ENCODE data around the gene PNMA6A. TPM values are rescaled to one million over a fixed set of nuclear protein-coding genes. Genes with fewer than 3 reads are reported as not detected.
"Not testable (repeated sequence)": the region's sequence is repeated elsewhere in the genome, so short reads cannot be mapped to it uniquely, and the experiment has no call there.

The PNMA6A gene
- total RNA-seq, 1 donor: 0.43 TPM

- DNase-seq (ENCODE audit: low read depth): no peak
- no peak overlapping the region for H3K4me3 ChIP-seq (ENCODE audit: low read depth, low read length)
- TF ChIP-seq, protein P1, sequence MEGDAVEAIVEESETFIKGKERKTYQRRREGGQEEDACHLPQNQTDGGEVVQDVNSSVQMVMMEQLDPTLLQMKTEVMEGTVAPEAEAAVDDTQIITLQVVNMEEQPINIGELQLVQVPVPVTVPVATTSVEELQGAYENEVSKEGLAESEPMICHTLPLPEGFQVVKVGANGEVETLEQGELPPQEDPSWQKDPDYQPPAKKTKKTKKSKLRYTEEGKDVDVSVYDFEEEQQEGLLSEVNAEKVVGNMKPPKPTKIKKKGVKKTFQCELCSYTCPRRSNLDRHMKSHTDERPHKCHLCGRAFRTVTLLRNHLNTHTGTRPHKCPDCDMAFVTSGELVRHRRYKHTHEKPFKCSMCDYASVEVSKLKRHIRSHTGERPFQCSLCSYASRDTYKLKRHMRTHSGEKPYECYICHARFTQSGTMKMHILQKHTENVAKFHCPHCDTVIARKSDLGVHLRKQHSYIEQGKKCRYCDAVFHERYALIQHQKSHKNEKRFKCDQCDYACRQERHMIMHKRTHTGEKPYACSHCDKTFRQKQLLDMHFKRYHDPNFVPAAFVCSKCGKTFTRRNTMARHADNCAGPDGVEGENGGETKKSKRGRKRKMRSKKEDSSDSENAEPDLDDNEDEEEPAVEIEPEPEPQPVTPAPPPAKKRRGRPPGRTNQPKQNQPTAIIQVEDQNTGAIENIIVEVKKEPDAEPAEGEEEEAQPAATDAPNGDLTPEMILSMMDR (IDR thresholded peaks at IDR 0.05; ENCODE audit: insufficient read depth, low read depth, low read length): no peak
Observed at GRCh38 chrX:153102418-153102817, 30.2 kb downstream of the PNMA6A start.

DNA sequence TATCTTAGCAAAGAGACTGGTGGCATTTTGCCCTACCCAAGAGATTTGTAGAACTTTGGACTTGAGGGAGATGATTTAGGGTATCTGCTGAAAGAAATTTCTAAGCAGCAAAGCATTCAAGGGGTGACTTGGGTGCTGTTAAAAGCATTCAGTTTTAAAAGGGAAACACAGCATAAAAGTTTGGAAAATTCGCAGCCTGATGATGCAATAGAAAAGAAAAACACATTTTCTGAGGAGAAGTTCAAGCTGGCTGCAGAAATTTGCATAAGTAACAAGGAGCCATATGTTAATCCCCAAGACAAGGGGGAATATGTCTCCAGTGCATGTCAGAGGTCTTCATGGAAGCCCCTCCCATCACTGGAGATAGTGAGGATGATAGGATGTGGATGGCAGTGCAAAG lies 32.7 kb downstream of the PNMA6A start:
- DNase-seq (ENCODE audit: low read depth); H3K4me3 ChIP-seq (ENCODE audit: low read depth, low read length): not testable (repeated sequence)

DNA sequence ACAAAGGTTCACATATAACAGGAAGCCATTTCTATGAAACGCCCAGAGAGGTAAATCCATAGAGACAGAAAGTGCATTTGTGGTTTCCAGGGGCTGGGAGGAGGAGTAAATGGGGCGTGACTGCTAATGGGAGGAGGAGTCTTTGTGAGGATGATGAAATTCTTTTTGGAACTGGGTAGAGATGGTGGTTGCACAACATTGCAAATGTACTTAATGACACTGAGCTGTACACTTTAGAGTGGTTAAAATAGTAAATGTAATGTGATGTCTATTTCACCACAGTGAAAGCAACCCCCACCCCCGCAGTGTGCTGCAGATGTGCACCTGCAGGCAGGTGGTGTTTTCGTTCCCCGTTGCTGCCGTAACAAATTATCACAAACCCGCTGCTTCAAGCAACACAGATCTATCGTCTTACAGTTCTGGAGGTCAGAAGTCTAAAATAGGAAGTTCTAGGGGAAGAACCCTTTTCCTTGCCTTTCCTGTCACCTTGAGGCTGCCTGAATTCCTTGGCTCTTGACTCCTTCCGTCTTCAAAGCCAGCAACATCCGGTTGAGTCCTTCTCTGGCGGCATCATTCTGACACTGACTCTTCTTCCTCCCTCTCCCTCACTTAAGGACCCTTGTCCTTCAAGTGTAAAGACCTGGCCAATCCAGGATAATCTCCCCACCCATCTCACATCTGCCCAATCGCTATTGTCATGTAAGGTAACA lies 34.0 kb downstream of the PNMA6A start:
- H3K4me3 ChIP-seq (ENCODE audit: low read depth, low read length); DNase-seq (ENCODE audit: low read depth): not testable (repeated sequence)

DNA sequence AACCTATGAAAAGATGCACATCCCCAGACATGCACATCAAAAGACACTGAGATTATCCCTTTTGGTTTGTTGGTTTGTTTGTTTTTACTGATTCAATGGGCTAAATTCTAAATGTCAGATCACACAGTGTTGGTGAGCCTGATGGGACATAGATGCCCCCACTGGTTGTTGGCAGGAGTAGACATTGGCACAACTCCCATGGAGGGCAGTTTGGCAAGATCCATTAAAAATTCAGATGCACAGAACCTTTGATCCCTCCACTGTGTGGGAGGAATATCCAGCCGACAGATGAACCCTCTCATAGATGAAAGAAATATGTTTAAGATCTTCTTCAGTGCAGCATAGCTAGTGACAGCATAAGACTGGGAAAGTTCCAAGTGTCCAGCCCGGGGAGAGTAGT lies 38.5 kb downstream of the PNMA6A start:
- not testable (repeated sequence) for DNase-seq (ENCODE audit: low read depth); H3K4me3 ChIP-seq (ENCODE audit: low read depth, low read length)

DNA sequence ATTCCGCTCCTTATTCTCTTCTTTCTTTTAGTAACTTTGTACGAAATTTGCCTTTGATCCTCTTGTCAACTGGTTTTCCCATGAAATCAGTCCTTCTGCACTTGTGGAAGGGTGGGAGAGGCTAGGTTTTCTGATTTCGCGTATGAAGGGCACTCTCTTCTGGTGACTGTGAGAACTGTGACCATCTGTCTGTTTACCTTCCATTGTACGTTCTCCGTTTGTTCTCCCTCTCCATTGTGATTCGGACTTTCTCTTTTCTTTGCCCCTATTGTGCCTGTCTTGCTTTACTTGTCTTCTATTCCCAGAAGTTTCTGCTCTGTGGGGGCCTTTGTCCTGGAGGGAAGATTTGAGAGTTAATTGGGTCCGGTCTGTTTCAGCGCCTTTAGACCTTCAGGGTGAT lies 41.6 kb downstream of the PNMA6A start:
- DNase-seq (ENCODE audit: low read depth); H3K4me3 ChIP-seq (ENCODE audit: low read depth, low read length): not testable (repeated sequence)

- not testable (repeated sequence) for H3K4me3 ChIP-seq (ENCODE audit: low read depth, low read length); DNase-seq (ENCODE audit: low read depth)
Observed at GRCh38 chrX:153117754-153118153, 45.5 kb downstream of the PNMA6A start.

DNA sequence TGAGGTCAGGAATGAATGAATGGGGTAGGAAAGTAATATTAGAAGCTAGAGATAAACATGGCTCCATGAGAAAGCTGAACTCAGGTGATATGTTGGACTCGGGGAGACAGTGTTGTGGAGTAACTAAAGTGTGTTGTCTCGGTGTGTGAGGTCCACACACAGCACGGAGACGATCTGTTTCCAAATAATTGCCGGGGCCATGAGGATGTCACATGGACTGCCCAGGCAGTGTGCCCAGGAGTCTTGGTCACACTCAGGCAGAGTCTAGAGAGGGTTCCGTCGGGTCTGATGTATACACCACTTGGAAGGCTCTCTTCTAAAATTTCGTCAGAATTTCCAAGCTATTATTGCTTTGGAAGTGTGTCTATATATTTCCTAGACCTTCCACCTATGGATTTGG lies 48.0 kb downstream of the PNMA6A start:
- not testable (repeated sequence) for DNase-seq (ENCODE audit: low read depth); H3K4me3 ChIP-seq (ENCODE audit: low read depth, low read length)

- not testable (repeated sequence) for DNase-seq (ENCODE audit: low read depth); H3K4me3 ChIP-seq (ENCODE audit: low read depth, low read length)
Observed at GRCh38 chrX:153123468-153123867, 51.2 kb downstream of the PNMA6A start.

Small RNA genes lying within 50 kb of the gene (small RNA-seq; reads per million reads assigned to genes)
- not detected for gene AC243428.1

Other genes with a start within 250 kb of the PNMA6A start
- gene CETN2, start 241.7 kb upstream of the PNMA6A start, total RNA-seq: 39.9 and 46.2 TPM in 2 replicates
- 23.8 and 28.5 TPM in 2 replicates for gene NSDHL, start 241.4 kb upstream of the PNMA6A start, total RNA-seq
- 2.9 and 3.9 TPM in 2 replicates for gene ZNF185, start 174.4 kb upstream of the PNMA6A start, total RNA-seq
- 0.64 TPM in 1 of 2 replicates, not detected in the other for gene PNMA5, start 78.3 kb upstream of the PNMA6A start, total RNA-seq
- under 0.01 TPM in 1 of 2 replicates, not detected in the other for gene PNMA3, start 16.0 kb upstream of the PNMA6A start, total RNA-seq
- gene MAGEA1, start 106.8 kb downstream of the PNMA6A start, total RNA-seq: not detected in 2 replicates
- not detected in 2 replicates for gene PNMA6F, start 249.3 kb downstream of the PNMA6A start, total RNA-seq

Measured in fibroblast of villous mesenchyme (primary cell).